K562 (cell line): ENCODE data around the gene CTPS1. TPM values are rescaled to one million over a fixed set of nuclear protein-coding genes. Genes with fewer than 3 reads are reported as not detected.

ENCODE experiments used
- ATF6 ChIP-seq: sonication (generic); formaldehyde crosslinking; IDR thresholded peaks from 2 replicates; pipeline ENCODE4 v1.4.0; 2020; ENCODE audit warnings: mild to moderate bottlenecking, missing genetic modification reagents
- DPF2 ChIP-seq: fragments of 450-650 bp; IDR thresholded peaks from 2 replicates; pipeline ENCODE4 v1.6.1; 2016
- EGR1 ChIP-seq: fragments of 450-650 bp; conservative IDR thresholded peaks from 2 replicates; pipeline ENCODE4 v1.6.1; 2017; ENCODE audit warnings: mild to moderate bottlenecking
- EHMT2 ChIP-seq: fragments of 450-650 bp; IDR thresholded peaks from 2 replicates; pipeline ENCODE4 v1.6.1; 2018; ENCODE audit warnings: antibody characterized with exemption
- JUND ChIP-seq, 2 experiments: IDR thresholded peaks; 2 replicates in 1 of 2; 3 replicates in 1 of 2; pipeline ENCODE4 v1.6.1; 2011; ENCODE audit warnings: borderline replicate concordance in 2 of 2, low read depth in 2 of 2, low read length in 2 of 2, improper control_type of control experiment in 1 of 2, missing biosample characterization in 1 of 2, missing genetic modification characterization in 1 of 2, missing genetic modification reagents in 1 of 2
- NBN ChIP-seq: fragments of 450-650 bp; IDR thresholded peaks from 2 replicates; pipeline ENCODE4 v1.6.1; 2016; ENCODE audit warnings: low read depth, mild to moderate bottlenecking
- ZBTB40 ChIP-seq, 2 experiments: fragments of 450-650 bp in 1 of 2; sonication (generic) in 1 of 2; formaldehyde crosslinking in 1 of 2; IDR thresholded peaks; 2 replicates each; pipeline versions ENCODE4 v1.7.1 to v1.9.0; 2016 to 2022; ENCODE audit warnings: inconsistent platforms in 1 of 2, mild to moderate bottlenecking in 1 of 2, missing genetic modification reagents in 1 of 2
- polyA plus RNA-seq, 8 experiments: library from polyadenylated mRNA; depleted of rRNA in 4 of 8; stranded (reverse) in 5 of 8; unstranded in 3 of 8; fragments of >200 nt; fragmentation: Nextera tagmentation in 2 of 8; fragmentation: Illumina TruSeq in 1 of 8; extraction: Ambion mirVana in 2 of 8; extraction: Trizol in 1 of 8; gene quantifications; 2 replicates each; pipeline versions ENCODE4 v1.2.1 to v1.2.3, GENCODE V29; 2011 to 2014; ENCODE audit warnings: inconsistent platforms in 1 of 8, missing spikeins in 1 of 8
- total RNA-seq, 7 experiments: library from RNA; depleted of rRNA in 6 of 7; stranded (reverse); fragments of >200 nt in 6 of 7; fragmentation: Illumina TruSeq in 2 of 7; extraction: Trizol in 2 of 7; gene quantifications; 2 replicates each; pipeline versions ENCODE4 v1.2.1 to v1.2.3, GENCODE V29; 2011 to 2021; ENCODE audit warnings: low replicate concordance in 1 of 7

CTPS1 gene
- total and polyA plus RNA-seq, 9 of the 15 experiments (the other 6 are each of a cell fraction or from before 2014, with no cell fraction given), result 44.4 to 164 (median 87.7) TPM

- TF ChIP-seq ZBTB40 (IDR thresholded peaks at IDR 0.05) (peak; percentile 43; the same call in 1 of the 2 replicates), ZBTB40 (CRISPR knock-in tag; IDR thresholded peaks at IDR 0.05) (no peak), ATF6 (peak; percentile 81; the same call in 1 of the 2 replicates), NBN (0 out of 2 replicates have a peak, but pooled peaks have one; percentile 63), JUND (IDR thresholded peaks at IDR 0.05; ENCODE audit: borderline replicate concordance, low read depth, low read length) (no peak), JUND (tag; IDR thresholded peaks at IDR 0.05; ENCODE audit: borderline replicate concordance, low read depth, low read length) (0 out of 3 replicates have a peak, but pooled peaks have one; percentile 39), EHMT2 (0 out of 2 replicates have a peak, but pooled peaks have one; percentile 27), EGR1 (peak; percentile 18; the same call in 1 of the 2 replicates), DPF2 (peak; percentile 66)
Measured at GRCh38 chr1:40980453-40981121, 1.1 kb downstream of the CTPS1 start (continued).
